Adipocyte (in vitro differentiated cells): ENCODE data around the gene ZNF846.
"Not testable (repeated sequence)": the region's sequence is repeated elsewhere in the genome, so short reads cannot be mapped to it uniquely, and the experiment has no call there.

Experiments
- DNase-seq: peaks from one replicate; pipeline ENCODE4 v3.0.0-alpha.2; 2015; ENCODE audit warnings: low read depth
- H3K27me3 ChIP-seq: replicated peaks from 2 replicates; pipeline ENCODE4 v1.7.0; 2013; ENCODE audit warnings: mild to moderate bottlenecking, low read length, moderate library complexity; ENCODE audit not compliant: control insufficient read depth, insufficient read depth
- H3K36me3 ChIP-seq: 2 replicates; pipeline ENCODE4 v1.7.0; 2013; ENCODE audit warnings: low read length, mild to moderate bottlenecking, moderate library complexity; ENCODE audit not compliant: control insufficient read depth, insufficient read depth, severe bottlenecking
- H3K4me1 ChIP-seq: 2 replicates; pipeline ENCODE4 v1.7.0; 2013; ENCODE audit warnings: mild to moderate bottlenecking, low read length, moderate library complexity; ENCODE audit not compliant: control insufficient read depth, insufficient read depth
- H3K4me3 ChIP-seq: 2 replicates; pipeline ENCODE4 v1.7.0; 2013; ENCODE audit warnings: mild to moderate bottlenecking, low read length, moderate library complexity
- H3K9ac ChIP-seq: 2 replicates; pipeline ENCODE4 v1.7.0; 2013; ENCODE audit warnings: mild to moderate bottlenecking, low read length, moderate library complexity
- H3K9me3 ChIP-seq: 2 replicates; pipeline ENCODE4 v1.7.0; 2013; ENCODE audit warnings: mild to moderate bottlenecking, low read length, moderate library complexity; ENCODE audit not compliant: control insufficient read depth

ZNF846 gene

DNA sequence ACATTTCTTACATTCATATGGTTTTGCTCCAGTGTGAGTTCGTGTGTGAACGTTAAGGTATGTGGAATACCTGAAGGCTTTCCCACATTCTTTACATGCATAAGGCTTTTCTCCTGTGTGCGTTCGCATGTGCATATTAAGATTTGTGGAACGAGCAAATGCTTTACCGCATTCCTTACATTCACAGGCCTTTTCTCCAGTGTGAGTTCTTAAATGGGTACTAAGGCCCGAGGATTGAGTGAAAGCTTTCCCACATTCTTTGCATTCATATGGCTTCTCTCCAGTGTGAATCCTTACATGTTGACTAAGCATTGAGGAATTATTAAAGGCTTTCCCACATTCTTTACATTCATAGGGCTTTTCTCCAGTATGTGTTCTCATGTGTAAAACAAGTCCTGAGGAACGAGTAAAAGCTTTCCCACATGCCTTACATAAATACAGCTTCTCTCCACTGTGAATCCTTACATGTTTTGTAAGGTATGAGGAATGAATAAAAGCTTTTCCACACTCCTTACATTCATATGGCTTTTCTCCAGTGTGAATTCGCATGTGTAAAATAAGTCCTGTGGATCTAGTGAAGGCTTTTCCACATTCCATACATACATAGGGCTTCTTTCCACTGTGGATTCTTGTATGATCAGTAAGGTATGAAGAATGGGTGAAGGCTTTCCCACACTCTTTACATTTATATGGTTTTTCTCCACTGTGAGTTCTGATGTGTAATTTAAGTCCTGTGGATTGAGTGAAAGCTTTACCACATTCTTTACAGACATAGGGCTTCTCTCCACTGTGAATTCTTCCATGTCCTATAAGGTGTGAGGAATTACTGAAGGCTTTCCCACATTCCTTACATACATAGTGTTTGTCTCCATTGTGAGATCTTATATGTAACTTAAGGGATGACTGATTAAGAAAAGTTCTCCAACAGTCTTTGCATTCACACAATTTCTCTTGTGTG lies 10.7 kb downstream of the ZNF846 start:
- Histone ChIP-seq H3K4me3 (peak overlapping the region; percentile 66), H3K27me3 (no peaks in the 10 kb centered on the region), H3K9me3 (peaks cover 91% of the 10 kb centered on the region), H3K4me1 (no peaks in the 10 kb centered on the region), H3K36me3 (peaks cover 60% of the 10 kb centered on the region), H3K9ac (no peak overlapping the region)
- DNase-seq, result no peak

DNA sequence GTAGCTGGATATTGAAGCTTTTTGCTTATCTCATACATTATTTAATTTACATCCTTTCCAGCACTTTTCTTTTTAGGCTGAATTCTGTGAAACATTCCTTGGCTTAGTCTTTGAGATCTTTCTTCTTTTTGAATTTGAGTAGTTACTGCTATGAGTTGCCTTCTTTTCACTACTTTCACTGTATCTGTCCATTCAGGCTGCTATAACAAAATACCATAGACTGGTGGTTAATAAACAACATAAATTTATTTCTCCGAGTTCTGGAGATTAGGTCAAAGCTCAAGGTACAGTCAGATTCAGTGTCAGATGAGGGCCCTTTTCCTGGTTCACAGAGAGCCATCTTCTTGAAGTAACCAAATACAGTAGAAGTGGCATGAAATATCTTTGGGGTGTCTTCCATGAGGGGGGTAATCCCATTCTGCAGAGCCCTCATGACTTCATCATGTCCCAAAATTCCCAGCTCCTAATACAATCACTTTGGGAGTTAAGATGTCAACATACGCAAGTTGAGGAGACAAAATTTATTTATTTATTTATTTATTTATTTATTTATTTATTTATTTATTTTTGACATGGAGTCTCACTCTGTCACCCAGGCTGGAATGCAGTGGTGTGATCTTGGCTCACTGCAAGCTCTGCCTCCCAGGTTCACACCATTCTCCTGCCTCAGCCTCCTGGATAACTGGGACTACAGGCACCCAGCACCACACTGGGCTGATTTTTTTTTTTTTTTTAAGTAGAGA lies 15.7 kb downstream of the ZNF846 start:
- Histone ChIP-seq H3K27me3 (no peaks in the 10 kb centered on the region), H3K4me1 (no peaks in the 10 kb centered on the region), H3K4me3 (peak overlapping the region; percentile 27), H3K9ac (no peak overlapping the region), H3K9me3 (peaks cover 58% of the 10 kb centered on the region), H3K36me3 (peaks cover 18% of the 10 kb centered on the region)
- DNase-seq, result no peak

- H3K36me3 ChIP-seq, result peaks cover 4% of the 10 kb centered on the region
- no peaks in the 10 kb centered on the region for H3K4me1 ChIP-seq
- H3K9me3 ChIP-seq, result peaks cover 44% of the 10 kb centered on the region
- no peak overlapping the region for H3K9ac ChIP-seq
- no peak for DNase-seq
- no peak overlapping the region for H3K4me3 ChIP-seq
- no peaks in the 10 kb centered on the region for H3K27me3 ChIP-seq
Observed at GRCh38 chr19:9751446-9751845, 17.1 kb downstream of the ZNF846 start.

- Histone ChIP-seq H3K9me3 (peaks cover 3% of the 10 kb centered on the region), H3K36me3 (peaks cover 3% of the 10 kb centered on the region), H3K4me1 (peaks cover 4% of the 10 kb centered on the region), H3K4me3 (no peak overlapping the region), H3K27me3 (no peaks in the 10 kb centered on the region), H3K9ac (no peak overlapping the region)
- no peak for DNase-seq
Observed at GRCh38 chr19:9741476-9742171, 26.9 kb downstream of the ZNF846 start.

GRCh38 chr19:9735986-9736385 lies 32.6 kb downstream of the ZNF846 start:
- Histone ChIP-seq H3K9me3 (peaks cover 3% of the 10 kb centered on the region), H3K4me1 (peaks cover under 1% of the 10 kb centered on the region), H3K36me3 (no peaks in the 10 kb centered on the region), H3K9ac (no peak overlapping the region), H3K4me3 (no peak overlapping the region), H3K27me3 (no peaks in the 10 kb centered on the region)
- no peak for DNase-seq

- H3K9ac ChIP-seq, H3K9me3 ChIP-seq, DNase-seq, H3K36me3 ChIP-seq, H3K27me3 ChIP-seq, H3K4me3 ChIP-seq, H3K4me1 ChIP-seq: not testable (repeated sequence)
Observed at GRCh38 chr19:9730056-9730455, 38.5 kb downstream of the ZNF846 start.

- DNase-seq, result no peak
- no peaks in the 10 kb centered on the region for H3K4me1 ChIP-seq
- no peak overlapping the region for H3K9ac ChIP-seq
- peaks cover 10% of the 10 kb centered on the region for H3K9me3 ChIP-seq
- no peaks in the 10 kb centered on the region for H3K27me3 ChIP-seq
- no peak overlapping the region for H3K4me3 ChIP-seq
- H3K36me3 ChIP-seq, result no peaks in the 10 kb centered on the region
Observed at GRCh38 chr19:9729162-9729561, 39.4 kb downstream of the ZNF846 start.

DNA sequence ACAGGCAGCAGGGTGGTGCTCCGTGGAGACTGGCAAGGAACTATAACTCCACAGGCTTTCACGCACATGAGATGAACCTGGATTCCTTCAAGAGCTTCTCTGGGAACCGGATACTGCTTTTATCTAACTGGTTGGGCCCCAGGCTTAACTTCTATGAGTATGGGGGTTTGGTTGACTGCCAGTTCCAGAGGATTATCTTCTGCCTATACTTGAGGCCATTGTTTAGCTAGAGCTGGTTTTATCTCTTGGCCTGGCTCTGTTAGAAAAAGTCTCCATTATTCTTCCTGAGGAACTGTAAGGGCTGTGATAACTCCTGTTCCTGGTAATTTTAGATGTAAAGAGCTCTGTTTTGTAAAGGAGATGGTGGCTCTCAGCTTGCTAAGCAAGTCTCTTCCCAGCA lies 40.9 kb downstream of the ZNF846 start:
- no peak overlapping the region for H3K9ac ChIP-seq
- H3K27me3 ChIP-seq, result no peaks in the 10 kb centered on the region
- H3K9me3 ChIP-seq, result peaks cover 24% of the 10 kb centered on the region
- no peak overlapping the region for H3K4me3 ChIP-seq
- no peaks in the 10 kb centered on the region for H3K36me3 ChIP-seq
- no peak for DNase-seq
- H3K4me1 ChIP-seq, result no peaks in the 10 kb centered on the region

DNA sequence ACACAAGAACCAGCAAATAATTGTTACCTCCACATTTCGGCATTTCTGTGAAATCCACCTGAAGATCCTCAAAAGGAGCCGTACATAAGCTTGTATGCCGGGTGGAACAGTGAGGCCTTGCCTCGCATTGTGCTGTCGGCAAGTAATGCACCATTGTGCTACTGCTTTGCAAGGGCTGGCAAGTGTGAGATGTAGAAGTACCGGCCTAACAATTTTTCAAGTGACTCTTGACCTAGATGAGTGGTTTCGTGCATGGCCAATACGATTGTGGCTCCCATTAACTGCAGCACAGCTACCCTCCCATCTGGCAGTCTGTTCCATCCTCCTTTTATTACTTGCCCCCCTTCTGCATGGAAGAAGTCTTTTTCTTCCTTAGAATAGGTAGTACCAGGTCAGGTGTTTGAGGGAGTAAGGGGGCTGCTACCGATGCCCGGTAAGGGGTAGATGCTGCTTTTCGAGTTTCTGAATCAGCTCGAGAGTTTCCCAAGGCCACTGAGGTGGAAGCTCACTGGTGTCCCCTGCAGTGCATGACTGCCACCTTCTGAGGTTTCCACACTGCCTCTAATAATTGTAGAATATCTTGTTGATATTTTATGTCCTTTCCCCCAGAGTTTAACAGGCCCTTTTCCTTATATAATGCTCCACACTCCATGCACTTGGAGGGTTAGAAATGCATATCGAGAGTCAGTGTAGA lies 42.9 kb downstream of the ZNF846 start:
- not testable (repeated sequence) for H3K4me1 ChIP-seq, DNase-seq, H3K4me3 ChIP-seq, H3K9ac ChIP-seq, H3K27me3 ChIP-seq, H3K36me3 ChIP-seq
- peaks cover 24% of the 10 kb centered on the region for H3K9me3 ChIP-seq

DNA sequence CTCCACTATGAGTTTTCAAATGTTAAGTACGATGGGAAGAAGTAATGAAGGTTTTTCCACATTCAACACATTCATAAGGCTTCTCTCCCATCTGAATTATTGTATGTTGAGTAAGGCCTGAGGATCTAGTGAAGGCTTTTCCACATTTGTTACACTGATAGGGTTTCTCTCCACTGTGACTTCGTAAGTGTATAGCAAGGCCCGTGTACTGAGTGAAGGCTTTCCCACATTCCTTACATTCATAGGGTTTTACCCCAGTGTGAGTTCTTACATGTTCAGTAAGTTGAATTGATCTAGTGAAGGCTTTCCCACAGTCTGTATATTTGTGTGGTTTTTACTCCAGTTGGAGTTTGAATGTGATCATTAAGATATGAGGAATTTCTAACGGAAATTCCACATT lies 44.4 kb downstream of the ZNF846 start:
- peaks cover 24% of the 10 kb centered on the region for H3K9me3 ChIP-seq
- no peak overlapping the region for H3K4me3 ChIP-seq
- no peaks in the 10 kb centered on the region for H3K27me3 ChIP-seq
- no peaks in the 10 kb centered on the region for H3K36me3 ChIP-seq
- no peak for DNase-seq
- no peaks in the 10 kb centered on the region for H3K4me1 ChIP-seq
- H3K9ac ChIP-seq, result no peak overlapping the region
